Measurements from ENCODE around the gene EIF4G3.

EIF4G3 gene

DNA sequence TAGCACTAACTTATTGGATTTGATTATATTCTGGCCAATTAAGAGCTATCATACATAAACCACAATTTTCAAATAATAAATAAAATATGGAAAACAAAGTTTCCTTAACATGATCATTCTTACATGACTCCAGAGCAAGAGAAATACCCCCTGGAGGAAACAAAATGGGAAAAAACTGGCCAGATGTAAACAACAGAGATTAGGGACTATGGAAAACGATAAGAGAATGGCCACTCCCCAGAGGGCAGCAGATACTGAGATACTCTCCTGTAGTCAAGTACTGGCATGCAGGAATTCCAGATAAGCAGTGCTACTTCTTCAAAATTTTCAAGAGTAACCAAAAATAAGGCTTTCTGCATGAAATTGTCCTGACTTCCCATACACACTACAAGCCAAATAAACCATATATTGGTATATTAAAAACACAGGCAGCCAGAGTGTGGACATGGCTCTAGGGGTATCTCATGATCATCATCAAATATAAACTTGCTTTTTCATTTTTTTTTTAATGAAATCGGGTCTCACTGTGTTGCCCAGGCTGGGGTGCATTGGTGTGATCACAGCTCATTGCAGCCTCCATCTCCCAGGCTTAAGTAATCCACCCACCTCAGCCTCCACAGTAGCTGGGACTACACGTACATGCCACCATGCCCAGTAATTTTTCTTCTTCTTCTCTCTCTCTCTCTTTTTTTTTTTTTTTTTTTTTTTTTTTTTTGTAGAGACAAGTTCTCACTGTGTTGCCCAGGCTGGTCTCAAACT is 118.5 kb downstream of the EIF4G3 start:
- TF ChIP-seq, protein P1, sequence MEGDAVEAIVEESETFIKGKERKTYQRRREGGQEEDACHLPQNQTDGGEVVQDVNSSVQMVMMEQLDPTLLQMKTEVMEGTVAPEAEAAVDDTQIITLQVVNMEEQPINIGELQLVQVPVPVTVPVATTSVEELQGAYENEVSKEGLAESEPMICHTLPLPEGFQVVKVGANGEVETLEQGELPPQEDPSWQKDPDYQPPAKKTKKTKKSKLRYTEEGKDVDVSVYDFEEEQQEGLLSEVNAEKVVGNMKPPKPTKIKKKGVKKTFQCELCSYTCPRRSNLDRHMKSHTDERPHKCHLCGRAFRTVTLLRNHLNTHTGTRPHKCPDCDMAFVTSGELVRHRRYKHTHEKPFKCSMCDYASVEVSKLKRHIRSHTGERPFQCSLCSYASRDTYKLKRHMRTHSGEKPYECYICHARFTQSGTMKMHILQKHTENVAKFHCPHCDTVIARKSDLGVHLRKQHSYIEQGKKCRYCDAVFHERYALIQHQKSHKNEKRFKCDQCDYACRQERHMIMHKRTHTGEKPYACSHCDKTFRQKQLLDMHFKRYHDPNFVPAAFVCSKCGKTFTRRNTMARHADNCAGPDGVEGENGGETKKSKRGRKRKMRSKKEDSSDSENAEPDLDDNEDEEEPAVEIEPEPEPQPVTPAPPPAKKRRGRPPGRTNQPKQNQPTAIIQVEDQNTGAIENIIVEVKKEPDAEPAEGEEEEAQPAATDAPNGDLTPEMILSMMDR (IDR thresholded peaks at IDR 0.05) = no peak

DNA sequence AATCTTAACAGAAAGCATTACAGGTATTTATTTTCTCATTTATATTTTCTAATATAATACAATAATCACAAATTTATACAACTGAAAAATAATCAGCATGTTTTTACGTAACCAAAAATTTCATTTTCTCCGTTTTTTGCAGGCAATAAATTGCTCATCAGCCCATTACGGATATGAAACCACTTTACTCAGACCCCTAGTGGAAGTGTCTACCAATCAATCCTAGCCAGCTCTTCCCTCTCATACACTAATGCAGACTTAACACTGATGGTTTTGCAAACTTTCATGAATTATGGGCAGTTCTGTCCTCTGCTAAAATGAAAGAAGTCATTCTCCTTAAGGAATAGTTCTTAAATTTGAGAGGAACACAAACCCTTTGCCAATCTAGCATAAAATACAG is 124.7 kb downstream of the EIF4G3 start:
- TF ChIP-seq, protein P1 (IDR thresholded peaks at IDR 0.05) = no peak

DNA sequence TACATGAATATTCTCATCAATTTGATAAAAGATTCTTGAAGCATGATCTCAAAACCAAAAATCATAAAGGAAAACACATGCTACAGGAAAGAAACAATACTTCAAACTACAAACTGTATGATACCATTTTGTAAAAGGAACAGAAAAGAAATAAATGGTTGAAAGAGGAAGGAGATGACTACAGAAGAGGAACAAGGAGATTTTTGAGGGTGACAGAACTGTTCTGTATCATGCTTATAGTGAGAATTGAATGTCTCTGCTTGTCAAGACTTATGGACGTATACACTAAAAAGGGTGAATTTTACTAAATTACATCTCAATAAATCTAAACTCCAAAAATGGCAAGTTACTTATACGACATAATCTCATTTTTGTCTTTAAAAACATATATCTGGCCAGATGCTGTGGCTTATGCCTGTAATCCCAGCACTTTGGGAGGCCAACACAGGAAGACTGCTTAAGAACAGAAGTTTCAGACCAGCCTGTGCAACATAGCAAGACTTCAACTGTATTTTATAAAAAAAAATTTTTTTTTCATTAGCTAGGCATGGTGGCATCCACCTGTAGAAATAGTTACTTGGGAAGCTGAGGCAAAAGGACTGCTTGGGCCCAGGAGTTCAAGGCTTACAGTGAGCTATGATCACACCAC is 125.4 kb downstream of the EIF4G3 start:
- TF ChIP-seq, protein P1 (IDR thresholded peaks at IDR 0.05) = no peak

DNA sequence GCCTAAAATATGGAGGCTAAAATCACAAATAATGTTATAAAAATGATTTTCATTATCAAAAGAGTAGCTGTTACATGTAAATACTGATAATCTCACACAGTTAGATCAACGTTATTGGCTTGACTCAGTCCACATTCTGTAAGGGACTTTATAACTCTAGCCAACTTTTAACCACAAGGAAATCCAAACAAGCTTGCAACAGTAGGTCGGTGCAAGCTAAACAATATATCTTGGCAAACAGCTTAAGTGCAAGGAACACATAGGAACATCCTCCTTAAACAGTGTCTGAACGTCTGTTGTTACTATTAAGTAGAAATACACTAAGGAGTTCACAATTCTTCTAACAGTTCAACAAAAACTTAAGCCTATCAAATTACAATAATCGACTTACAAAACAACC is 126.7 kb downstream of the EIF4G3 start:
- TF ChIP-seq, protein P1 (IDR thresholded peaks at IDR 0.05) = no peak

DNA sequence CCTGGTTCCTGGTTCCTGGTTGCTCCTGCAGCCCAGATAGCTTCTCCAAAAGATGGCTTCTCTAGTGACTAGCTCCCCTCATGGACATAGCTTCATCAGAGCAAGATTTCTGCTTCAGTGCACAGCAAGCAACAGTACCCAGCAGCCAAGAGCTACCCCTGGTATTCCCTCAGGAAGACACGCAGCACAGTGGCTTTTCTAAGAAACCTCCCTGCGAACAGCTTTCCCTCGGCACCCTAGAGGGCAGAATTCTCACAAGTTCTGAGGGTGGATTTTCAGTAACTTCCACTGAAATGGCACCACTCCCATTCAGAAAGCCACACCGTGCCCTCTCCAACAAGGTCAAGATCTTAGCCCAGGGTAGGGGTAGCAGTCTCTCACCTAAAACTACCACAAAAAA is 128.2 kb downstream of the EIF4G3 start:
- TF ChIP-seq, protein P1 (IDR thresholded peaks at IDR 0.05) = no peak

DNA sequence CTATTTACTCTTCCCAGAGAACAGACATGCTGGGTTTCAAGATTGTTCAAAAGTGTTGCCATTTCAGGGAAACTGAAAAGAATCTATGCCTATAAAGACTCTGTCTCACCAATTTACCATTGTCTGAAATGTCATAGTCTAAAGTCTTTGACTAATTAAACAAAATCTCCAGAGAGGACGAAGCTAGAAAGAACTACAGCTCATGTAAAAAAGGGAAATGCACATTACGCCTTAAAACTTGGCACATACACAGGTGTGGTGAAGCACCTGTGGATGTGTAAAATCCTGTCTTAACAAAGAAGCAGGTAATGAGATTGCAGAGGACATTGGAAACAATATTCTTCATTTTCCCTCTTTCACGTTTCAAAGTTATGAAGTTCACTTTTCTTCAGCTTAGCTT is 130.6 kb downstream of the EIF4G3 start:
- TF ChIP-seq, protein P1 (IDR thresholded peaks at IDR 0.05) = no peak

DNA sequence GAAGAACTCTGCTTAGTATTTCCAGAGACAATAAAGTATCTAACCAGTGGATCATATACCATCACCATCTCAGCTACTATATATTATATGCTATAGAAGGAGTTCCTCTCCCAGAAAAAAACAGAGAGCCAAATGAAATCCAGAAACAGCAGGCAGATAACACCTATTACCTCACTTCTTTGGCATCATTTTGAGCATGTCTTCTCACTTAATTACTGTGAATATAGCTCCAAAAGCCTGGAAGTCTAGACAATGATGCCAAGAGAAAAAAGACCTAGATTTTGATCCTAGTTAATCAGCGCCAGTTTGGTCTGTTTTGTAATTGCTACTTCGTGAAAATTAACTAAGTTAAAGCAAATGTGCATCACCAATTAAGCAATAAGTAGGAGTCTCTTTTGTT is 131.3 kb downstream of the EIF4G3 start:
- TF ChIP-seq, protein P1 (IDR thresholded peaks at IDR 0.05) = no peak
